CD4-positive, alpha-beta T cell (primary cell): Measurements from ENCODE around the gene SYNJ1. TPM values are rescaled to one million over a fixed set of nuclear protein-coding genes. Genes with fewer than 3 reads are reported as not detected.
"Not testable (repeated sequence)": the region's sequence is repeated elsewhere in the genome, so short reads cannot be mapped to it uniquely, and the experiment has no call there.

Experiments
- ATAC-seq: fragments of 200-7000 bp; cut with Tn5 transposase; one replicate; pipeline ENCODE4 v1.10.0; 2022; ENCODE audit warnings: mild to moderate bottlenecking; ENCODE audit not compliant: poor library complexity
- CTCF ChIA-PET: fragments of 350-600 bp; sonication (Branson Sonifier 250); formaldehyde crosslinking; loops from one replicate; lab custom pipeline; 2021; ENCODE audit warnings: antibody characterized with exemption, inconsistent platforms; lab: Charles Lee
- POLR2A ChIA-PET: fragments of 350-600 bp; sonication (Branson Sonifier 250); formaldehyde crosslinking; loops from one replicate; lab custom pipeline; 2021; ENCODE audit warnings: antibody characterized with exemption, inconsistent platforms; lab: Charles Lee
- DNase-seq, 14 experiments: peaks; one replicate each; pipeline ENCODE4 v3.0.0-alpha.2; 2013 to 2020; ENCODE audit warnings: mixed read lengths in 2 of 14
- H3K27ac ChIP-seq, 2 donors: one replicate each; pipeline versions ENCODE4 v1.5.1 to v1.7.0; 2013; ENCODE audit warnings: low read length in 2 of 2, low read depth in 1 of 2, mild to moderate bottlenecking in 1 of 2
- H3K27me3 ChIP-seq, 2 experiments: 1 replicate in 1 of 2; 2 replicates in 1 of 2; pipeline versions ENCODE4 v1.6.1 to v1.7.0; 2013; ENCODE audit warnings: low read length in 2 of 2, control low read depth in 1 of 2, mild to moderate bottlenecking in 1 of 2, moderate library complexity in 1 of 2; ENCODE audit not compliant: insufficient read depth in 2 of 2, control insufficient read depth in 1 of 2
- H3K36me3 ChIP-seq: one replicate; pipeline ENCODE4 v1.6.1; 2013; ENCODE audit warnings: low read length, control low read depth; ENCODE audit not compliant: insufficient read depth
- H3K4me1 ChIP-seq: one replicate; pipeline ENCODE4 v1.6.1; 2013; ENCODE audit warnings: low read length, control low read depth; ENCODE audit not compliant: insufficient read depth
- H3K4me3 ChIP-seq: one replicate; pipeline ENCODE4 v1.5.1; 2013; ENCODE audit warnings: mild to moderate bottlenecking, low read length, moderate library complexity
- H3K9me3 ChIP-seq, 2 experiments: 1 replicate in 1 of 2; 2 replicates in 1 of 2; pipeline versions ENCODE4 v1.6.1 to v1.7.0; 2013; ENCODE audit warnings: low read length in 2 of 2, mild to moderate bottlenecking in 2 of 2, control low read depth in 1 of 2, moderate library complexity in 1 of 2; ENCODE audit not compliant: control insufficient read depth in 1 of 2, insufficient read depth in 1 of 2
- H3K27ac Mint-ChIP-seq: one replicate; pipeline ENCODE4 v1.8.0; 2020; ENCODE audit warnings: mixed read lengths
- H3K27me3 Mint-ChIP-seq: one replicate; pipeline ENCODE4 v1.8.0; 2021; ENCODE audit warnings: mixed read lengths
- H3K36me3 Mint-ChIP-seq: one replicate; pipeline ENCODE4 v1.8.0; 2021; ENCODE audit warnings: low read depth, mixed read lengths
- H3K4me1 Mint-ChIP-seq: one replicate; pipeline ENCODE4 v1.8.0; 2021; ENCODE audit warnings: low read depth, mixed read lengths
- H3K4me3 Mint-ChIP-seq: one replicate; pipeline ENCODE4 v1.8.0; 2020; ENCODE audit warnings: mild to moderate bottlenecking, mixed read lengths
- H3K9me3 Mint-ChIP-seq: one replicate; pipeline ENCODE4 v1.8.0; 2020; ENCODE audit warnings: mixed read lengths
- intact Hi-C, 2 experiments: fragments of 100-400 bp; cut with DNase I in 1 of 2; cut with micrococcal nuclease in 1 of 2; formaldehyde crosslinking; loops; one replicate each; pipeline versions ENCODE4 v1.15.1 to v1.9.0; 2023 to 2025; cut with DNase I, micrococcal nuclease
- total RNA-seq, 174 experiments: library from RNA in 2 of 174; stranded (reverse) in 2 of 174; gene quantifications; one replicate each; pipeline ENCODE4 v1.2.3 and lab custom pipeline; 2021 to 2026
- TF ChIP-seq, protein P1 (sequence below): fragments of 200-600 bp; IDR thresholded peaks from one replicate; pipeline ENCODE4 v1.8.0; 2022; ENCODE audit warnings: antibody characterized with exemption, mild to moderate bottlenecking

Gene SYNJ1
- total RNA-seq, 2 experiments from 2014 or later: 14.3 to 15.6 TPM

- Mint-ChIP-seq H3K9me3 (no peaks in the 10 kb centered on the region), H3K27ac (no peak overlapping the region), H3K27me3 (no peaks in the 10 kb centered on the region), H3K4me1 (no peaks in the 10 kb centered on the region), H3K4me3 (no peak overlapping the region), H3K36me3 (peaks cover 43% of the 10 kb centered on the region)
- peaks cover 73% of the 10 kb centered on the region for H3K36me3 ChIP-seq
- CTCF ChIA-PET: no interaction called here
- TF ChIP-seq, protein P1, sequence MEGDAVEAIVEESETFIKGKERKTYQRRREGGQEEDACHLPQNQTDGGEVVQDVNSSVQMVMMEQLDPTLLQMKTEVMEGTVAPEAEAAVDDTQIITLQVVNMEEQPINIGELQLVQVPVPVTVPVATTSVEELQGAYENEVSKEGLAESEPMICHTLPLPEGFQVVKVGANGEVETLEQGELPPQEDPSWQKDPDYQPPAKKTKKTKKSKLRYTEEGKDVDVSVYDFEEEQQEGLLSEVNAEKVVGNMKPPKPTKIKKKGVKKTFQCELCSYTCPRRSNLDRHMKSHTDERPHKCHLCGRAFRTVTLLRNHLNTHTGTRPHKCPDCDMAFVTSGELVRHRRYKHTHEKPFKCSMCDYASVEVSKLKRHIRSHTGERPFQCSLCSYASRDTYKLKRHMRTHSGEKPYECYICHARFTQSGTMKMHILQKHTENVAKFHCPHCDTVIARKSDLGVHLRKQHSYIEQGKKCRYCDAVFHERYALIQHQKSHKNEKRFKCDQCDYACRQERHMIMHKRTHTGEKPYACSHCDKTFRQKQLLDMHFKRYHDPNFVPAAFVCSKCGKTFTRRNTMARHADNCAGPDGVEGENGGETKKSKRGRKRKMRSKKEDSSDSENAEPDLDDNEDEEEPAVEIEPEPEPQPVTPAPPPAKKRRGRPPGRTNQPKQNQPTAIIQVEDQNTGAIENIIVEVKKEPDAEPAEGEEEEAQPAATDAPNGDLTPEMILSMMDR: no peak
- POLR2A ChIA-PET: no interaction called here
- H3K27me3 ChIP-seq: no peaks in the 10 kb centered on the region
- no peak for ATAC-seq
- H3K9me3 ChIP-seq: no peaks in the 10 kb centered on the region
- H3K4me3 ChIP-seq: no peak overlapping the region
- H3K27ac ChIP-seq: no peak overlapping the region
- no peak for DNase-seq
- H3K4me1 ChIP-seq: no peaks in the 10 kb centered on the region
- intact Hi-C loops: no loop called here
These were observed 82.3 kb downstream of the SYNJ1 start for GRCh38 chr21:32645261-32646182.

DNA sequence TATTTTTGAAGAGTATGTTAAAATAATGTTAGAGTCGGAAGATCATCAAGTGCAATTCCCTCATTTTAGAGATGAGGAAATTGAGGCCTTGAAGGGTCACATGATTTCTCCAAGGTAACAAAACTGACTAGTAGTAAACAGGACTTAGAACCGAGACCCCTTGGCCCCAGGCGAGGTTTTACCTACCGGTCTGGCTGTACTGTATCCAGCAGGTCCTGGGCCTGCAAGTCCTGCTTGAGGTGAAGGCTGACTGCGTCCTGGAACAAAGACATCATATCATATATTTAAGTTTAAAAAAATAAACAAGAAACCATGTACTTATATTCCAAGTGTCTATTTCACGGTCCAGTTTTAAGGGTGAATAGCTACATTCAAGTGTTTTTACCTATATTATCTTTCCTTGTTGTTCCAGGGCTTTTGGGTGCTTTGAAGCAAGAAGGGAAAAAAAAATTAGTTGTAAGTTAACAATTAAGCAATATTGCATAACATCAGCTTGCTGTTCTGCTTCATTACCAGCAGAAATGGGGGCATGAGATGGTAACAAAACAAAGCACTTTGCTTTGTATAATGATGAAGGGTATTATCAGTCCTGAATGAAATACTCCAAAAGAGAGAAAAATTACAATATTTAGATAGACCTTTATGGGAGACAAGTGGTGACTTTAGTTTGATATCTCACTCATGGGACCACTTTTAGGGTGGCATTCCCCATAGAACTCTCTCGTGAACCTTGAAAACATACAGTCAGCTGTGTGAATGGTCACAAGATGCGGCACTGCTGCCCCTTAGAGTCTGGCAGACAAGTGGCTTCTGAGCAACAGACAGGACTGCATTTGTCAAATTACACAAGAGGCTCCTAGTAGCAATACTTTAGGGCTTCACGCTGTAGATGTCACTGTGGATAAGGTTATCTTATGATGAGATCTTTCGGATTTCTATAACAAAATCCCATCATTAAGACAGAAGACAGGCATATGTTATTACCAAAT is 85.8 kb downstream of the SYNJ1 start:
- Histone ChIP-seq H3K36me3 (peaks cover 76% of the 10 kb centered on the region), H3K4me3 (no peak overlapping the region), H3K27me3 (no peaks in the 10 kb centered on the region), H3K9me3 (no peaks in the 10 kb centered on the region), H3K4me1 (no peaks in the 10 kb centered on the region), H3K27ac (no peak overlapping the region)
- H3K27ac Mint-ChIP-seq: no peak overlapping the region
- H3K4me1 Mint-ChIP-seq: no peaks in the 10 kb centered on the region
- H3K4me3 Mint-ChIP-seq: no peak overlapping the region
- H3K36me3 Mint-ChIP-seq: peaks cover 66% of the 10 kb centered on the region
- CTCF ChIA-PET: no interaction called here
- H3K9me3 Mint-ChIP-seq: no peaks in the 10 kb centered on the region
- no peak for DNase-seq
- H3K27me3 Mint-ChIP-seq: no peaks in the 10 kb centered on the region
- intact Hi-C loops: no loop called here
- no peak for ATAC-seq
- TF ChIP-seq, protein P1: no peak
- POLR2A ChIA-PET: no interaction called here

DNA sequence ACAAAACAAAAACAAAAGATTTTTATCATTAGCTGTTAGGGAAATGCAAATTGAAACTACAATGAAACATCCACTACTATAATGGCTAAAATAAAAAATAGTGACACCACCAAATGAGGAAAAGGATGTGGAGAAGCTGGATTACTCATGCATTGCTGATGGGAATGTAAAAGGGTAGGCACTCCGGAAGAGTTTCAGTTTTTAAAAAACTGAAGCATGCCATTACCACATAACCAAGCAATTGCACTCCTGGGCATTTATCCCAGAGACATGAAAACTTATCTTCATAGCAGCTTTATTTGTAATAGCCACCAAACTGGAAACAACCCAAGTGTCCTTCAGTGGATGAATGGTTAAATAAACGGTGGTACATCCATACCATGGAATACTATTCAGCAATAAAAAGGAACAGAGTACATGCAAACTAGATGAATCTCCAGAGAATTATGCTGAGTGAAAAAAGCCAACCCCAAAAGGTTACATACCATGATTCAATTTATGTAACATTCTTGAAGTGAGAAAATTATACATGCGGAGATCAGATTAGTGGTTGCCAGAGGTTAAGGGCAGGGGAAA is 101.1 kb downstream of the SYNJ1 start:
- peaks cover 8% of the 10 kb centered on the region for H3K27me3 Mint-ChIP-seq
- H3K27ac Mint-ChIP-seq: no peak overlapping the region
- CTCF ChIA-PET: interaction anchor here (1.4 kb wide), 1 partner anchor 26 kb away, joined by 5 read pairs; no protein-coding TSS in a partner anchor
- H3K9me3 Mint-ChIP-seq: no peaks in the 10 kb centered on the region
- H3K4me1 Mint-ChIP-seq: peaks cover 4% of the 10 kb centered on the region
- DNase-seq (no peak), ATAC-seq (no peak)
- H3K36me3 Mint-ChIP-seq: peaks cover 28% of the 10 kb centered on the region
- TF ChIP-seq, protein P1: no peak
- Histone ChIP-seq H3K4me3 (no peak overlapping the region), H3K27me3 (no peaks in the 10 kb centered on the region), H3K4me1 (no peaks in the 10 kb centered on the region), H3K27ac (no peak overlapping the region), H3K36me3 (peaks cover 17% of the 10 kb centered on the region), H3K9me3 (no peaks in the 10 kb centered on the region)
- POLR2A ChIA-PET: no interaction called here
- H3K4me3 Mint-ChIP-seq: no peak overlapping the region
- intact Hi-C loops: no loop called here

DNA sequence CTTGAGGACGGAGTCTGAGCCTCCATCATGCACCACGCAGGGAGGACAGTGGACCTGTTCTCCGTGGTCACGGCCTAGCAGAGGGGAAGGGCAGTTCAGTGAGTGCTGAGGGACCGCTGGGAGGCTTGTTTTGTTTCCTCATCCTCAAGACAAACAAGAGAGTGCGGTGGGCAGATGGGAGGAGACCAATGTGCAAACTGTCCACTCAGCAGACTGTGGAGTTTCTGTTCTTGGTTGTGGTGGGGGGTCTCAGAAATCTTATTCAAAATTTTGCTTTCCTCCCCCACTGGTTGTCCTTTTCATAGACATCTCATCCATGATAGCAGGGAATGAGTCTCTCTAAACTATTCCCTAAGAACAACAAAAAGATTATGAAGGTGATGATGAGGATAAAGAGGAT is 109.6 kb downstream of the SYNJ1 start:
- H3K36me3 ChIP-seq, DNase-seq, H3K27ac ChIP-seq, H3K4me1 Mint-ChIP-seq, intact Hi-C loops, H3K36me3 Mint-ChIP-seq, H3K9me3 Mint-ChIP-seq, H3K27me3 ChIP-seq, H3K27ac Mint-ChIP-seq, CTCF ChIA-PET, ATAC-seq, H3K4me3 Mint-ChIP-seq, POLR2A ChIA-PET, H3K4me1 ChIP-seq, H3K4me3 ChIP-seq, H3K9me3 ChIP-seq: not testable (repeated sequence)
- H3K27me3 Mint-ChIP-seq: peaks cover 23% of the 10 kb centered on the region
